ENCODE results near the gene RANBP9. TPM values are rescaled to one million over a fixed set of nuclear protein-coding genes. Genes with fewer than 3 reads are reported as not detected.

Gene RANBP9
- total and polyA plus RNA-seq, 9 of the 15 experiments (the other 6 are each of a cell fraction or from before 2014, with no cell fraction given), result 27.5 to 130 (median 61.5) TPM

GRCh38 chr6:13661647-13662046 lies 50.0 kb downstream of the RANBP9 start (continued):
- TF ChIP-seq SRF (CRISPR knock-in tag; IDR thresholded peaks at IDR 0.05) (no peak), MIER1 (IDR thresholded peaks at IDR 0.05; ENCODE audit: low read depth) (no peak), NFIX (CRISPR knock-in tag; IDR thresholded peaks at IDR 0.05; ENCODE audit: low read depth) (no peak), MGA (IDR thresholded peaks at IDR 0.05) (no peak), NCOA6 (IDR thresholded peaks at IDR 0.05) (no peak), ATF3 (IDR thresholded peaks at IDR 0.05) (peak; percentile 13; the same call in 1 of the 2 replicates), ATF3 (CRISPR knock-in tag; conservative IDR thresholded peaks at IDR 0.05) (no peak), TBP (optimal IDR thresholded peaks at IDR 0.05; ENCODE audit: low read depth, low read length) (no peak), ZNF766 (CRISPR knock-in tag; conservative IDR thresholded peaks at IDR 0.05) (no peak), ELK1 (CRISPR knock-in tag; IDR thresholded peaks at IDR 0.05) (no peak), HMGXB4 (CRISPR knock-in tag; IDR thresholded peaks at IDR 0.05) (no peak), CREM (IDR thresholded peaks at IDR 0.05; ENCODE audit: low read depth) (peak; percentile 16; the same call in 1 of the 2 replicates), PHF8 (IDR thresholded peaks at IDR 0.05; ENCODE audit: borderline replicate concordance, low read length) (no peak)

Measured in K562 (cell line).